Measurements from ENCODE around the gene NSFL1C.
"Not testable (repeated sequence)": the region's sequence is repeated elsewhere in the genome, so short reads cannot be mapped to it uniquely, and the experiment has no call there.

NSFL1C gene

DNA sequence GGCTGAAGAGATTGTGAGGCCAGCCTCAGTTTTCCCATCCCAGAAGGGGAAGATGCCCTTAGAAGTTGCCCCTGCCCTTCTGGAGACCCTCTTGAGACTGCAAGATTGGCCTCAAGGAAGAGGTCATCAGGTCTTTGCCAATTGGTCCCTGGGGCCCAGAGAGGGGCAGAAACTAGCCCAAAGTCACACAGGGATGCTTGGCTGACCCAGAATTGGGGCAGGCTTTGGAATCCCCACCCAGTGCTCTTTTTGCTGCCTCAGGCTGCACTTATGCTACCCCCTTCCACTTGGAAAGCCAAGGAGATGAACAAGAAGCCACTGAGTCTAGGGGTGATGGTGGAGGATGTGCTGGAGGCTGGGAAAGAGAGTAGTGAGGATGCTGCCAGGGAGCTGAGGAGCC lies 48.9 kb downstream of the NSFL1C start:
- peaks cover 0 to 3% of the 10 kb centered on the region in 2 donors for H3K27me3 ChIP-seq (ENCODE audit: control insufficient read depth in 1 of 2, insufficient read depth in 2 of 2, low read length in 2 of 2)
- no peaks in the 10 kb centered on the region for H3K4me1 ChIP-seq (ENCODE audit: insufficient read depth, low read length)
- H3K9ac ChIP-seq (ENCODE audit: low read length): no peak overlapping the region
- no peaks in the 10 kb centered on the region for H3K9me3 ChIP-seq (ENCODE audit: low read length)
- H3K36me3 ChIP-seq (ENCODE audit: insufficient read depth, low read length): no peaks in the 10 kb centered on the region
- H3K27ac ChIP-seq (ENCODE audit: low read depth, low read length): no peak overlapping the region
- no peak overlapping the region for H3K4me3 ChIP-seq (ENCODE audit: low read depth in 1 of 2, low read length in 2 of 2)

DNA sequence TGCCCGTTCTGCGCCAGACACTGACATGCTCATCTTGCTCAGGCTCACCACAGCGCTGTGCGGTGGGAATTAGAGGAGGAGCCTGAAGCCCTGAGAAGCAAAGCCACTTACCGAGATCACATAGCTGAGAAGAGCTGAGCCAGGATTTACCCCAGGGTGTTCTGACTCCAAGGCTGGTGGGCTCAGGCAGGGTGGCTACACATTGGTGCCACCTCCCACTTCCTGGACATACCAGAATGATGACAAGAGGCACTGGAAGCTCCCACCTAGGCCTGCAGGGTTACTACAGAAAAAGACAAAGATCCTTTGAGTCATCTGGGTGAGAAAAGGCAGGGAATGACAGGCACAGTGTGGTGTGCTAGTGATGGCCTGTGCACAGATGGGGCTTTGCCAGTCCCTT lies 49.4 kb downstream of the NSFL1C start:
- no peak overlapping the region for H3K27ac ChIP-seq (ENCODE audit: low read depth, low read length)
- H3K9me3 ChIP-seq (ENCODE audit: low read length): no peaks in the 10 kb centered on the region
- no peaks in the 10 kb centered on the region for H3K4me1 ChIP-seq (ENCODE audit: insufficient read depth, low read length)
- H3K27me3 ChIP-seq (ENCODE audit: control insufficient read depth in 1 of 2, insufficient read depth in 2 of 2, low read length in 2 of 2): peaks cover 0 to 3% of the 10 kb centered on the region in 2 donors
- no peak overlapping the region for H3K9ac ChIP-seq (ENCODE audit: low read length)
- no peak overlapping the region for H3K4me3 ChIP-seq (ENCODE audit: low read depth in 1 of 2, low read length in 2 of 2)
- H3K36me3 ChIP-seq (ENCODE audit: insufficient read depth, low read length): no peaks in the 10 kb centered on the region

DNA sequence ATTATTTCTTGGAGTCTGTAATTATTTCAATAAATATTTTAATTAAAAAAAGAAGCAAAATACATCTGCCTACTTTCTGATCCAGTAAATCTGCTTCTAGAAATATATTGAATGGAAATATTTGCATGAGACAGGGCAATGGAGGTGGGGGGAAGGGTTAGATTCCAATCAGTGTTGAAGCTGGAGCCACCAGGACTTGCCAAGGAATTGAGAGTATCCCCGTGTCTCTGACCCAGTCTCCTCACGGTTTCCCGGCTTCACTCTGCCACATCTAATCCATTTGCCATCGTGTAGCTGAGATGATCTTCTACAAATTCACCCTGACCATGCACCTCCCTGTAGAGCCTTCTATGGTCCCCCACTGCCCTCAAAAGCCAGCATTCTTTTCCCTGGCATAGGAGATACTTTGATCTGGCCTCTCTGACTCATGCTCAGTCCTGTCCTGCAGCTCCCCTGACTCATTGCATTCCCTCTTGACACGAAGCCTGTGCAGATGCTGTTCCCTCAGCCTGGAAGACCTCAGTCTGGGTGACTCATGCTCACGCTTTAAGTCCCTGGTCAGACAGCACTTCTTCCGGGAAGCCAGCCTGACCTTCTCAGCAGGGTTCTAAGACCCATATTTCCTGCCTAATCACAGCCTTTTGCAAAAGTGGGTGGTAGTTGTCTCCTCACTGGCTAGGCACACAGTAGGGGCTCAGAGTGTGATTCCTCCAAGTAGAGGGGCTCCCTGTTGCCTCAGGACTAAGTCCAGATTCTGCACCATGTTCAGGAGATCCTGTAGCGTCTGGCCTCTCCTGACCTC lies 50.8 kb downstream of the NSFL1C start:
- H3K4me1 ChIP-seq (ENCODE audit: insufficient read depth, low read length): no peaks in the 10 kb centered on the region
- peaks cover 0 to 3% of the 10 kb centered on the region in 2 donors for H3K27me3 ChIP-seq (ENCODE audit: control insufficient read depth in 1 of 2, insufficient read depth in 2 of 2, low read length in 2 of 2)
- no peak overlapping the region for H3K27ac ChIP-seq (ENCODE audit: low read depth, low read length)
- H3K4me3 ChIP-seq (ENCODE audit: low read depth in 1 of 2, low read length in 2 of 2): no peak overlapping the region
- no peaks in the 10 kb centered on the region for H3K36me3 ChIP-seq (ENCODE audit: insufficient read depth, low read length)
- H3K9ac ChIP-seq (ENCODE audit: low read length): no peak overlapping the region
- H3K9me3 ChIP-seq (ENCODE audit: low read length): no peaks in the 10 kb centered on the region

DNA sequence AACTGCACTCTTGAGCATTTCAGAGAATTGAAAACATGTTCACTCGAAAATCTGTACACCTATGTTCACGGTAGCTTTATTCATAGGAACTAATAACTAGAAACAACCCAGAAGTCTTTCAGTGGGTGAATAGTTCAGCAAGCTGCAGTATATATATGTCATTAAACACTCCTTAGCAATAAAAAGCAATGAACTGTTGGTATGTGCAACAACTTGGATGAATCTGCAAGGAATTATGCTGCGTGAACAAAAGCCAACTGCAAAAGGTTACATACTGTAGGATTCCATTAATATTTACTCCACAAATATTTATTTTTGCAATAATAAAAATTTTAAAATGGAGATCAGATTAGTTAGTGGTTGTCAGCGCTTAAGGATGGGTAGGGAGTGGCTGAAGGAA lies 51.7 kb downstream of the NSFL1C start:
- H3K9me3 ChIP-seq (ENCODE audit: low read length): no peaks in the 10 kb centered on the region
- H3K4me3 ChIP-seq (ENCODE audit: low read depth in 1 of 2, low read length in 2 of 2): no peak overlapping the region
- no peaks in the 10 kb centered on the region for H3K36me3 ChIP-seq (ENCODE audit: insufficient read depth, low read length)
- H3K4me1 ChIP-seq (ENCODE audit: insufficient read depth, low read length): no peaks in the 10 kb centered on the region
- peaks cover 0 to 3% of the 10 kb centered on the region in 2 donors for H3K27me3 ChIP-seq (ENCODE audit: control insufficient read depth in 1 of 2, insufficient read depth in 2 of 2, low read length in 2 of 2)
- H3K27ac ChIP-seq (ENCODE audit: low read depth, low read length): no peak overlapping the region
- H3K9ac ChIP-seq (ENCODE audit: low read length): no peak overlapping the region

DNA sequence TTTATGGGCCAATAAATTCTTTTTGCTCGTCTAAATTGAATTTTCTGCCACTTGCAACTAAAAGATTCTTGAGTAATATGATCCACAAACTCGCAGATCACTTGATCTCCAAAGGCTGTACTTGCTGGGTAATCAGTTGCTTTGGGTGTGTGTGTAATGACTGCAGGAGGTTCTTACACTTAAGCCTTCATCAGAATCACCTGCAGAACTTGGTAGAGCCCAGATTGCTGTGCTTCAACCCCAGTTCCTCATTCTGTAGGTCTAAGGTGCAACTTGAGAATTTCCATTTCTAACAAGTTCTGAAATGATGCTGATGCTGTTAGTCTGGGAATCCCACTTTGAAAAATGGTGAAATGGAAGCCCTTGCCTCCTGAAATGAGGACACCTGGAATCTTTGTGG lies 60.8 kb downstream of the NSFL1C start:
- no peaks in the 10 kb centered on the region for H3K4me1 ChIP-seq (ENCODE audit: insufficient read depth, low read length)
- H3K27me3 ChIP-seq (ENCODE audit: control insufficient read depth in 1 of 2, insufficient read depth in 2 of 2, low read length in 2 of 2): no peaks in the 10 kb centered on the region
- H3K36me3 ChIP-seq (ENCODE audit: insufficient read depth, low read length): no peaks in the 10 kb centered on the region
- H3K4me3 ChIP-seq (ENCODE audit: low read depth in 1 of 2, low read length in 2 of 2): no peak overlapping the region
- H3K9me3 ChIP-seq (ENCODE audit: low read length): no peaks in the 10 kb centered on the region
- H3K27ac ChIP-seq (ENCODE audit: low read depth, low read length): no peak overlapping the region
- H3K9ac ChIP-seq (ENCODE audit: low read length): no peak overlapping the region

DNA sequence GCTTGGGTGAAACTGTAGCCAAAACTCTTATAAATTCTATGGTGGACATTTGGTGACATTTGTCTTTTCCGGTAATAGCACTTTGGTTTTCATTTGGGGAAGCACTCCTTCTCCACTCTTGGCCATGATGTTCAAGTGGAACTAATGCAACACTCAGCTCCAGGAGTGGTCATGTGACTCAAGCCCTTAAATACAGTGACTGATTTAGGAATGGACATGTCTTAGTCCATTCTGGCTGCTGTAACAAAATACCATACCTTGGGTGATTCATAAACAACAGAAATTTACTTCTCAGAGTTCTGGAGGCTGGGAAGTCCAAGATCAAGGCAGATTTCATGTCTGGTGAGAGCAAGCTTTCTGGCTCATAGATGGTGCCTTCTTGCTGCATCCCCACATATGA lies 63.0 kb downstream of the NSFL1C start:
- no peaks in the 10 kb centered on the region for H3K36me3 ChIP-seq (ENCODE audit: insufficient read depth, low read length)
- H3K9ac ChIP-seq (ENCODE audit: low read length): no peak overlapping the region
- H3K9me3 ChIP-seq (ENCODE audit: low read length): no peaks in the 10 kb centered on the region
- no peaks in the 10 kb centered on the region for H3K4me1 ChIP-seq (ENCODE audit: insufficient read depth, low read length)
- H3K4me3 ChIP-seq (ENCODE audit: low read depth in 1 of 2, low read length in 2 of 2): no peak overlapping the region
- H3K27me3 ChIP-seq (ENCODE audit: control insufficient read depth in 1 of 2, insufficient read depth in 2 of 2, low read length in 2 of 2): peaks cover 3 to 4% of the 10 kb centered on the region in 2 donors
- no peak overlapping the region for H3K27ac ChIP-seq (ENCODE audit: low read depth, low read length)

DNA sequence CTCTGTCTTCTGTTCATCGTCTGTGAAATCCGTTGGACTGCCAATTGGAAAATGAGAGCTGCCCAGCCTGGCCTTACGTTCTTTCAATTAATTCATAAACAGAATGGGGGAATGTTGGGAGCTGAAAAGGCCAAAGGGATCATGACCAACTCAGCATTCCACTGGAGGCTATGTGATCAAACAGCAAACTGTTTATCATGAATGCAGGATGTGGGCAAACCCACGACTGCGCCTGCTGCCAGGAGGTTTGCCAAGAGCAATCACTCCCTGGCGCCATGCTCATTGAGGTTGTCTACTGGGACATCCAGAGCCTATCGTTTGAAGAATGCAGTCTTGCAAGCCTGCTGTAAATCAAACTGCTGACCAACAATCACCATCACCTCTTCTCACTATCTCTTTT lies 64.5 kb downstream of the NSFL1C start:
- no peaks in the 10 kb centered on the region for H3K4me1 ChIP-seq (ENCODE audit: insufficient read depth, low read length)
- H3K36me3 ChIP-seq (ENCODE audit: insufficient read depth, low read length): no peaks in the 10 kb centered on the region
- H3K9me3 ChIP-seq (ENCODE audit: low read length): no peaks in the 10 kb centered on the region
- H3K27ac ChIP-seq (ENCODE audit: low read depth, low read length): no peak overlapping the region
- H3K9ac ChIP-seq (ENCODE audit: low read length): no peak overlapping the region
- no peak overlapping the region for H3K4me3 ChIP-seq (ENCODE audit: low read depth in 1 of 2, low read length in 2 of 2)
- H3K27me3 ChIP-seq (ENCODE audit: control insufficient read depth in 1 of 2, insufficient read depth in 2 of 2, low read length in 2 of 2): peaks cover 9 to 10% of the 10 kb centered on the region in 2 donors

DNA sequence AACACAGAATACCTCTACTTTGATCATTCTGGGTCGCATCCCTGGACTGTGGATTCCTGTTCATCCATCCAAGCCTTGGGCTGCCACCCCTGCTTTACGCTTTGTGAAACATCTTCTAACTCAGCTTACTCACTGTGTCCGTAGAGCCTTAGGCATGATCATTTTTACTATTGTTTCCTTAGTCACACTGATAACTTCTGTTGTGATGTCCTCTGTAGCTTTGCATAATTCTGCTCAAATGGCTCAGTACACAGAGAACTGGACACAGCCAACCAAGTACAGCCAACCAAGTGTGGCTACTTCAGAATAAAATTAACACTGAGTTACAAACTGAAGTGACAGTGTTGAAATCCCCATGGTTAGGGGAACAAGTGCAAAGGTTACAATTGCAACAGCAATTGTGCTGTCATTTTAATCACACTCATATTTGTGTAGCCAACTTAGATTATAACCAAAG lies 65.2 kb downstream of the NSFL1C start:
- Histone ChIP-seq H3K4me1 (ENCODE audit: insufficient read depth, low read length) (no peaks in the 10 kb centered on the region), H3K9ac (ENCODE audit: low read length) (no peak overlapping the region)

DNA sequence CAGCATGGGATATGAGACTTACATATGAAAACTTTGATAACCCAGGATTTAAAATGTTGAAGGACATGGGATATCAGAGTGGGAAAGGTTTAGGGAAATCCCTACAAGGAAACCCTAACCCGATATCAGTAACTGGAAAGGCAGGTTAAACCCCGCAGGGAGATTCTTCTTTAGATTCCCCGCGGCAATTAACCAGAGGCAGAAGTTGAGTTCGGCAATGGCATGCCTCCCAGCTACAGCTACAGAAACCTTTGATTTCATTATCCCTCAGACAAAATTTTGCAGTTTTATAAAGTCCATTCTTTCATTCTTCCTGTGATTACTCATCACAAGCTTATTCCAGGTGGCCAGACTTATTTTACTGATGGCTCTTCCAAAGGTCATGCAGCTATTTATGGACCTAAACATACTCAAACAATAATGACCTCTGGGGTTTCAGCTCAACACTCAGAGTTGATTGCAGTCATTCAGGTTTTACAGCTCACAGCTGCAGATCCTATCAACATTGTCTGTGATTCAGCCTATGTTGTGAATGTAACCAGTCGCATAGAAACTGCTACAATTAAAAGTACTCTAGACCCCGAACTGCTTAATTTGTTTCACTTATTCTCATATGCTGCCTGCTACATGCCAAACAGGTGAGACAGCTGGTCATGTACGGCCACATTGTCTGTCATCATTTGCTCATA lies 66.8 kb downstream of the NSFL1C start:
- not testable (repeated sequence) for H3K4me3 ChIP-seq (ENCODE audit: low read depth in 1 of 2, low read length in 2 of 2); H3K9ac ChIP-seq (ENCODE audit: low read length); H3K4me1 ChIP-seq (ENCODE audit: insufficient read depth, low read length); H3K36me3 ChIP-seq (ENCODE audit: insufficient read depth, low read length); H3K27ac ChIP-seq (ENCODE audit: low read depth, low read length); H3K9me3 ChIP-seq (ENCODE audit: low read length)
- peaks cover 9 to 14% of the 10 kb centered on the region in 2 donors for H3K27me3 ChIP-seq (ENCODE audit: control insufficient read depth in 1 of 2, insufficient read depth in 2 of 2, low read length in 2 of 2)

More for the DNA sequence above, 65.2 kb downstream of the NSFL1C start:
- Histone ChIP-seq H3K4me3 (ENCODE audit: low read depth in 1 of 2, low read length in 2 of 2) (no peak overlapping the region), H3K36me3 (ENCODE audit: insufficient read depth, low read length) (no peaks in the 10 kb centered on the region), H3K27ac (ENCODE audit: low read depth, low read length) (no peak overlapping the region), H3K9me3 (ENCODE audit: low read length) (no peaks in the 10 kb centered on the region), H3K27me3 (ENCODE audit: control insufficient read depth in 1 of 2, insufficient read depth in 2 of 2, low read length in 2 of 2) (peaks cover 9 to 13% of the 10 kb centered on the region in 2 donors)

DNA sequence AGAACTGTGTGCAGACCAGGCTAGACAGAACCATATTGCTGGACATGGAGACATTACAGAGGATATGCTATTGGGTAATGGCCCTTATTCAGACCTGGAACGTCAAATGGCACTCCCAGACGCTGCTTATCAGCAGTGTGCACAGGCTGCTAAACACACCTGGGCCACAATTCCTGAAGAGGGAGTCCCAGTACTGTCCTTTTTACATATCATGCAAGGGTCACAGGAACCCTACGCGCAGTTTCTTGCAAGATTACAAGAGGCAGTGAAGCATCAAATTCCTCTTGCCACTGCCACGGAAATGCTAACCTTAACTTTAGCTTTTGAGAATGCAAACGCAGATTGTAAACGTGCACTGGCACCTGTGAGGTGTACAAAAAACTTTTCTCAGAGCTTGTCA lies 68.5 kb downstream of the NSFL1C start:
- not testable (repeated sequence) for H3K4me3 ChIP-seq (ENCODE audit: low read depth in 1 of 2, low read length in 2 of 2); H3K4me1 ChIP-seq (ENCODE audit: insufficient read depth, low read length); H3K27ac ChIP-seq (ENCODE audit: low read depth, low read length); H3K9me3 ChIP-seq (ENCODE audit: low read length); H3K9ac ChIP-seq (ENCODE audit: low read length); H3K36me3 ChIP-seq (ENCODE audit: insufficient read depth, low read length)
- peaks cover 9 to 14% of the 10 kb centered on the region in 2 donors for H3K27me3 ChIP-seq (ENCODE audit: control insufficient read depth in 1 of 2, insufficient read depth in 2 of 2, low read length in 2 of 2)

DNA sequence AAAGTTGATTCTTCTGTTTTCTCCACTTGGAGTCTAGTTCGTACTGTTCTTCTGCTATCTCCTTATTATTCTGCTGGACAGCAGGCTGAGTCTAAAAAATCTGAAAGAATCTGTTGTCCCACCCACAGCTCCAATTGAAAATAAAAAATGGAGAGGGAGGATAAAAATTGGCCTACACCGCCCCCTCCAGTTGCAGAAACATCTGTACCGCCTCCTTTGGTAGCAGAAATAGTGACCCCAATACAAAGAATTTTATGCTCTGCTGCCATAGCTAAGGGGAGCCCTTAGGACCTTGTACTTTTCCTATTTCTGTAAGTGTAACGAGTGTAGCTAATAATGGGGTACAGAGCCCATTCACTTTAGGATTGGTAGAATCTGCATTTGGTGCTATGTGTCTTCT lies 68.9 kb downstream of the NSFL1C start:
- H3K27ac ChIP-seq (ENCODE audit: low read depth, low read length): no peak overlapping the region
- H3K9me3 ChIP-seq (ENCODE audit: low read length): no peaks in the 10 kb centered on the region
- no peak overlapping the region for H3K4me3 ChIP-seq (ENCODE audit: low read depth in 1 of 2, low read length in 2 of 2)
- H3K4me1 ChIP-seq (ENCODE audit: insufficient read depth, low read length): peaks cover 8% of the 10 kb centered on the region
- no peak overlapping the region for H3K9ac ChIP-seq (ENCODE audit: low read length)
- peaks cover 9 to 14% of the 10 kb centered on the region in 2 donors for H3K27me3 ChIP-seq (ENCODE audit: control insufficient read depth in 1 of 2, insufficient read depth in 2 of 2, low read length in 2 of 2)
- no peaks in the 10 kb centered on the region for H3K36me3 ChIP-seq (ENCODE audit: insufficient read depth, low read length)
